Measurements from ENCODE around the gene APP. TPM values are rescaled to one million over a fixed set of nuclear protein-coding genes. Genes with fewer than 3 reads are reported as not detected.

Gene APP
- total RNA-seq, 2 experiments from 2014 or later, result 39.3 to 39.4 TPM

DNA sequence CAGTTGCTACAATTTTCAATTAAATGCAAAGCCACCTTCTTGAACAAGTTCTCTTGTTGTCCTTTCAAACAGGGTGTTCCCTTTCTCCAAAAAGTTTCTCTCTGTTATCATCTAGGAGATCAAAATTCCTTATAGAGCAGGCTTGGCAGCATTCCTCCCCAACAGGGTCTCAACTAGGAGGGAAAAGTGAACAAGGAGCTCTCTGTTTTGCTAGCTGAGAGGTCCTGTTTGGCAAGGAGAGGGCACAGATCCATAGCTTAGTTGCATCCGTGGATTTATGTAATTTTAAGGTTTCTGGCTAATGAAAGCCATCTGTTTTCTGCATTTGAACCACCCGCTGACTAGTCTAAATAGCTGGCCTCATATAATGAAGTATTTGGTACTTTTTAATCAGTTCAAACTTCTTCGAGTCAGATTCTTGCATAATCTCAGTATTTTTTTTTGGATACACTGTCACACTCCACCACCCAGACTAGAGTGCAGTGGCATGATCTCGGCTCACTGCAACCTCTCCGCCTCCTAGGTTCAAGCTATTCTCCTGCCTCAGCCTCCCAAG lies 54.0 kb downstream of the APP start:
- CTCF ChIA-PET, result no interaction called here
- H3K9me3 Mint-ChIP-seq, result no peaks in the 10 kb centered on the region
- no peak overlapping the region for H3K4me3 Mint-ChIP-seq
- TF ChIP-seq, protein P1, sequence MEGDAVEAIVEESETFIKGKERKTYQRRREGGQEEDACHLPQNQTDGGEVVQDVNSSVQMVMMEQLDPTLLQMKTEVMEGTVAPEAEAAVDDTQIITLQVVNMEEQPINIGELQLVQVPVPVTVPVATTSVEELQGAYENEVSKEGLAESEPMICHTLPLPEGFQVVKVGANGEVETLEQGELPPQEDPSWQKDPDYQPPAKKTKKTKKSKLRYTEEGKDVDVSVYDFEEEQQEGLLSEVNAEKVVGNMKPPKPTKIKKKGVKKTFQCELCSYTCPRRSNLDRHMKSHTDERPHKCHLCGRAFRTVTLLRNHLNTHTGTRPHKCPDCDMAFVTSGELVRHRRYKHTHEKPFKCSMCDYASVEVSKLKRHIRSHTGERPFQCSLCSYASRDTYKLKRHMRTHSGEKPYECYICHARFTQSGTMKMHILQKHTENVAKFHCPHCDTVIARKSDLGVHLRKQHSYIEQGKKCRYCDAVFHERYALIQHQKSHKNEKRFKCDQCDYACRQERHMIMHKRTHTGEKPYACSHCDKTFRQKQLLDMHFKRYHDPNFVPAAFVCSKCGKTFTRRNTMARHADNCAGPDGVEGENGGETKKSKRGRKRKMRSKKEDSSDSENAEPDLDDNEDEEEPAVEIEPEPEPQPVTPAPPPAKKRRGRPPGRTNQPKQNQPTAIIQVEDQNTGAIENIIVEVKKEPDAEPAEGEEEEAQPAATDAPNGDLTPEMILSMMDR (IDR thresholded peaks at IDR 0.05), result no peak
- no peak for ATAC-seq
- H3K36me3 Mint-ChIP-seq (ENCODE audit: low read depth), result no peaks in the 10 kb centered on the region
- H3K4me1 Mint-ChIP-seq (ENCODE audit: low read depth), result peaks cover 12% of the 10 kb centered on the region
- DNase-seq, result no peak
- intact Hi-C loops (cut with micrococcal nuclease), result no loop called here
- H3K27ac Mint-ChIP-seq, result no peak overlapping the region
- no peaks in the 10 kb centered on the region for H3K27me3 Mint-ChIP-seq
- POLR2A ChIA-PET, result no interaction called here

- Mint-ChIP-seq H3K4me3 (no peak overlapping the region), H3K4me1 (ENCODE audit: low read depth) (peaks cover 12% of the 10 kb centered on the region)
These were observed 54.7 kb downstream of the APP start for GRCh38 chr21:26115899-26116298.

GRCh38 chr21:26115305-26115704 lies 55.3 kb downstream of the APP start:
- no peaks in the 10 kb centered on the region for H3K9me3 Mint-ChIP-seq
- TF ChIP-seq, protein P1 (IDR thresholded peaks at IDR 0.05), result no peak

More at GRCh38 chr21:26115899-26116298, 54.7 kb downstream of the APP start:
- Mint-ChIP-seq H3K27me3 (no peaks in the 10 kb centered on the region), H3K27ac (no peak overlapping the region), H3K9me3 (no peaks in the 10 kb centered on the region), H3K36me3 (ENCODE audit: low read depth) (no peaks in the 10 kb centered on the region)
- TF ChIP-seq, protein P1 (IDR thresholded peaks at IDR 0.05), result no peak
- intact Hi-C loops (cut with micrococcal nuclease), result no loop called here
- no peak for ATAC-seq
- POLR2A ChIA-PET, result no interaction called here
- CTCF ChIA-PET, result no interaction called here
- DNase-seq, result no peak

DNA sequence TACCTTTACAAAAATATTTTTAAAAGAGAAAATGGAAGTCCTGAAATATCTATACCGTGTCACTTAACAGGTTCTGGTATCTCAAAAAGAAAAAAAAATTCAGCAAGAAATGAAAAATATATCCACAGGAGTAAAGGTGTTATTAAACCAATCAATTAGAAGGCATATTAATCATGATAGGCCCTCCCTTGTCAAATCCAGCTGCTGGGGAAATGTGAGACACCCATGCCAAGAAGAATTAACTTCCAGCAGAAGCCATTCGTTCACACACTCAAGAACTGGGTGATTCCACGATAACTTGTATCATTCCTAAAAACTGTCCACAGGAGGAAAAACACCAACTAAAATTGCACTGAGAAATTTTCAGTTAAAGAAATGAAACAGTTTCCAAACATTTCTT lies 57.6 kb downstream of the APP start:
- no peak overlapping the region for H3K4me3 Mint-ChIP-seq
- no peak for DNase-seq
- TF ChIP-seq, protein P1 (IDR thresholded peaks at IDR 0.05), result no peak
- peaks cover 4% of the 10 kb centered on the region for H3K4me1 Mint-ChIP-seq (ENCODE audit: low read depth)
- CTCF ChIA-PET, result no interaction called here
- POLR2A ChIA-PET, result no interaction called here
- H3K9me3 Mint-ChIP-seq, result no peaks in the 10 kb centered on the region
- no peaks in the 10 kb centered on the region for H3K27me3 Mint-ChIP-seq
- no peak for ATAC-seq
- intact Hi-C loops (cut with micrococcal nuclease), result no loop called here
- no peak overlapping the region for H3K27ac Mint-ChIP-seq
- peaks cover 9% of the 10 kb centered on the region for H3K36me3 Mint-ChIP-seq (ENCODE audit: low read depth)

More at GRCh38 chr21:26115305-26115704, 55.3 kb downstream of the APP start:
- Mint-ChIP-seq H3K4me1 (ENCODE audit: low read depth) (peaks cover 12% of the 10 kb centered on the region), H3K27me3 (no peaks in the 10 kb centered on the region), H3K27ac (no peak overlapping the region), H3K4me3 (no peak overlapping the region), H3K36me3 (ENCODE audit: low read depth) (no peaks in the 10 kb centered on the region)
- ChIA-PET POLR2A (no interaction called here), CTCF (no interaction called here)
- DNase-seq, result no peak
- intact Hi-C loops (cut with micrococcal nuclease), result no loop called here
- ATAC-seq, result no peak

GRCh38 chr21:26112127-26112742 lies 58.3 kb downstream of the APP start:
- Mint-ChIP-seq H3K4me3 (no peak overlapping the region), H3K36me3 (ENCODE audit: low read depth) (peaks cover 11% of the 10 kb centered on the region), H3K27me3 (no peaks in the 10 kb centered on the region), H3K27ac (no peak overlapping the region), H3K4me1 (ENCODE audit: low read depth) (peaks cover 4% of the 10 kb centered on the region), H3K9me3 (no peaks in the 10 kb centered on the region)
- intact Hi-C loops (cut with micrococcal nuclease), result no loop called here
- DNase-seq (no peak), ATAC-seq (no peak)
- ChIA-PET POLR2A (no interaction called here), CTCF (no interaction called here)
- TF ChIP-seq, protein P1 (IDR thresholded peaks at IDR 0.05), result no peak

Measured in activated CD8-positive, alpha-beta T cell treated with anti-CD3 and anti-CD28 coated beads for 36 hours (primary cell).